NCI-H1105 treated with DMSO at 0.1 percent for 48 hours (cell line): ENCODE data around the gene RAB5A.
"Not testable (repeated sequence)": the region's sequence is repeated elsewhere in the genome, so short reads cannot be mapped to it uniquely, and the experiment has no call there.

Source experiments
- DNase-seq: peaks from one replicate; lab custom pipeline; 2025; lab: John Stamatoyannopoulos, UW

RAB5A gene

DNA sequence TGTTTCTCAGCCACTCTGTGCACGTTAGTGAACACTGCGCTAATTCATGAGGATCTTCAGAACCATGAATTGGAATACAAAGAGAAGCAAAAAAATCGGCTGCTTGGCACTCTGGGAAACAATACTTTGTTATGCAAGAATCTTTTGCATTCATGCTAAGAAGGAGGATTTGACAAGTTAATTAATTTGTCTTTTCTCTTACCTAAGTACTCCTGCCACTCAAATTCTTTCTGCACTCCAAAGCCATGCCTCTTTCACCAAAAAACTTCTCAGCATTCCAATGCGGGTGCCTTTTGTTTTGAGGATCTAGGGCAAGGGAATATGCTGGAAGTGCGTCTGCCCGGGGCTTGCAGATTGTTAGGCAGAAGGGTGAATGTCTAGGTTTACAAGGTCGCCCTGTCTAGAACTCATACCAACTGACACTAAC is 82.0 kb downstream of the RAB5A start:
- DNase-seq: no peak

DNA sequence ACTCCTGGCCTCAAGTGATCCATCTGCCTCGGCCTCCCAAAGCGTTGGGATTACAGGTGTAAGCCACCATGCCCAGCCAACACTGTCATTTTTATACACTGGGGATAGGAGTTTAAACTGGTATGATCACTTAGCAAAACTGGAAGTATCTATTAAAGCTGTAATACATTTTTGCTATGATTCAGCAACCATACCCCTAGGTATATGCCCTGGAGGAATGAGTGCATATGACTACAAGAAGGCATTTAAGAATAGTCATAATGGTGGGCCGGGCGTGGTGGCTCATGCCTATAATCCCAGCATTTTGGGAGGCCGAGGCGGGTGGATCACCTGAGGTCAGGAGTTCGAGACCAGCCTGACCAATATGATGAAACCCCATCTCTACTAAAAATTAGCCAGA is 85.0 kb downstream of the RAB5A start:
- DNase-seq: not testable (repeated sequence)
